Epithelial cell of prostate (primary cell): ENCODE results near the gene RRP36.

Experiments used
- DNase-seq: peaks from one replicate; pipeline ENCODE4 v3.0.0-alpha.2; 2011; ENCODE audit warnings: low read depth, low spot score
- H3K27ac ChIP-seq: fragments of 450-650 bp; 2 replicates; pipeline ENCODE4 v1.5.1; 2017; ENCODE audit warnings: mild to moderate bottlenecking

The RRP36 gene

GRCh38 chr6:43060034-43060754 lies 38.8 kb downstream of the RRP36 start:
- H3K27ac ChIP-seq = peak overlapping the region; percentile 75
- peak; percentile 34 for DNase-seq

GRCh38 chr6:43060755-43061633 lies 39.6 kb downstream of the RRP36 start:
- H3K27ac ChIP-seq = peak overlapping the region; percentile 75
- DNase-seq = no peak

GRCh38 chr6:43061861-43062260 lies 40.4 kb downstream of the RRP36 start:
- no peak for DNase-seq
- no peak overlapping the region for H3K27ac ChIP-seq

- H3K27ac ChIP-seq = no peak overlapping the region
- DNase-seq = no peak
These were observed 41.4 kb downstream of the RRP36 start for GRCh38 chr6:43062818-43063217.

- no peak overlapping the region for H3K27ac ChIP-seq
- DNase-seq = no peak
These were observed 48.7 kb downstream of the RRP36 start for GRCh38 chr6:43070028-43070632.

- H3K27ac ChIP-seq = no peak overlapping the region
- no peak for DNase-seq
These were observed 53.6 kb downstream of the RRP36 start for GRCh38 chr6:43074847-43075669.

GRCh38 chr6:43075670-43076463 lies 54.4 kb downstream of the RRP36 start, which contains the start of gene PTK7:
TSS of gene PTK7 (plus strand) at chr6:43076314. CDS start at chr6:43076489, 175 bp downstream.
- DNase-seq = no peak
- peak within 1 kb of the TSS; percentile 48 for H3K27ac ChIP-seq

GRCh38 chr6:43076464-43077332 lies 55.3 kb downstream of the RRP36 start:
- peak overlapping the region; percentile 48 for H3K27ac ChIP-seq
- no peak for DNase-seq

GRCh38 chr6:43077333-43077809 lies 55.9 kb downstream of the RRP36 start:
- peak overlapping the region; percentile 48 for H3K27ac ChIP-seq
- DNase-seq = no peak

GRCh38 chr6:43077981-43078511 lies 56.6 kb downstream of the RRP36 start:
- no peak for DNase-seq
- H3K27ac ChIP-seq = no peak overlapping the region

GRCh38 chr6:43078691-43079090 lies 57.3 kb downstream of the RRP36 start:
- DNase-seq = no peak
- H3K27ac ChIP-seq = no peak overlapping the region
